Keratinocyte (primary cell): Measurements from ENCODE around the gene TMEM18.

ENCODE experiments used
- EZH2 ChIP-seq: IDR thresholded peaks from one replicate; pipeline ENCODE4 v1.6.1; 2012; ENCODE audit warnings: inconsistent platforms, mild to moderate bottlenecking, low read length, moderate library complexity
- TF ChIP-seq, protein P1 (sequence below), 3 experiments: IDR thresholded peaks in 1 of 3; conservative IDR thresholded peaks in 1 of 3; optimal IDR thresholded peaks in 1 of 3; 2 replicates in 2 of 3; 3 replicates in 1 of 3; pipeline versions ENCODE3 to v1.5.1; 2011; ENCODE audit warnings: low read length in 3 of 3, mild to moderate bottlenecking in 3 of 3, moderate library complexity in 2 of 3, control low read depth in 1 of 3, inconsistent platforms in 1 of 3; ENCODE audit not compliant: insufficient read depth in 2 of 3; ENCODE audit errors: extremely low read depth in 1 of 3

GRCh38 chr2:653645-654425, 23.4 kb downstream of the TMEM18 start:
- TF ChIP-seq, protein P1, sequence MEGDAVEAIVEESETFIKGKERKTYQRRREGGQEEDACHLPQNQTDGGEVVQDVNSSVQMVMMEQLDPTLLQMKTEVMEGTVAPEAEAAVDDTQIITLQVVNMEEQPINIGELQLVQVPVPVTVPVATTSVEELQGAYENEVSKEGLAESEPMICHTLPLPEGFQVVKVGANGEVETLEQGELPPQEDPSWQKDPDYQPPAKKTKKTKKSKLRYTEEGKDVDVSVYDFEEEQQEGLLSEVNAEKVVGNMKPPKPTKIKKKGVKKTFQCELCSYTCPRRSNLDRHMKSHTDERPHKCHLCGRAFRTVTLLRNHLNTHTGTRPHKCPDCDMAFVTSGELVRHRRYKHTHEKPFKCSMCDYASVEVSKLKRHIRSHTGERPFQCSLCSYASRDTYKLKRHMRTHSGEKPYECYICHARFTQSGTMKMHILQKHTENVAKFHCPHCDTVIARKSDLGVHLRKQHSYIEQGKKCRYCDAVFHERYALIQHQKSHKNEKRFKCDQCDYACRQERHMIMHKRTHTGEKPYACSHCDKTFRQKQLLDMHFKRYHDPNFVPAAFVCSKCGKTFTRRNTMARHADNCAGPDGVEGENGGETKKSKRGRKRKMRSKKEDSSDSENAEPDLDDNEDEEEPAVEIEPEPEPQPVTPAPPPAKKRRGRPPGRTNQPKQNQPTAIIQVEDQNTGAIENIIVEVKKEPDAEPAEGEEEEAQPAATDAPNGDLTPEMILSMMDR (optimal IDR thresholded peaks at IDR 0.05 in 1 of 3, IDR thresholded peaks at IDR 0.05 in 1 of 3, conservative IDR thresholded peaks at IDR 0.05 in 1 of 3; ENCODE audit: extremely low read depth in 1 of 3, insufficient read depth in 2 of 3, low read length in 3 of 3): no peak
- no peak for TF ChIP-seq EZH2
